Small intestine (tissue), 16 donors: ENCODE results near the gene OLR1. TPM values are rescaled to one million over a fixed set of nuclear protein-coding genes. Genes with fewer than 3 reads are reported as not detected.
"Not testable (repeated sequence)": the region's sequence is repeated elsewhere in the genome, so short reads cannot be mapped to it uniquely, and the experiment has no call there.

Source experiments
- DNase-seq, 2 donors: peaks; one replicate each; pipeline versions ENCODE4 v3.0.0 to v3.0.0-alpha.2; 2013
- FAIRE-seq: peaks from 2 replicates; lab custom pipeline; 2012; peaks lifted over from hg19 to GRCh38; lab: Jason Lieb, UNC
- H3K27ac ChIP-seq, 3 donors: one replicate each; pipeline ENCODE4 v1.5.1; 2013; ENCODE audit warnings: low read length in 2 of 3, mild to moderate bottlenecking in 2 of 3, control low read depth in 1 of 3, inconsistent platforms in 1 of 3, low read depth in 1 of 3, moderate library complexity in 1 of 3
- H3K27me3 ChIP-seq, 3 donors: one replicate each; pipeline ENCODE4 v1.6.1; 2013; ENCODE audit warnings: low read length in 3 of 3, inconsistent platforms in 1 of 3; ENCODE audit not compliant: control insufficient read depth in 3 of 3, insufficient read depth in 3 of 3
- H3K36me3 ChIP-seq, 3 donors: one replicate each; pipeline ENCODE4 v1.6.1; 2013; ENCODE audit warnings: low read length in 3 of 3, inconsistent platforms in 1 of 3, low read depth in 1 of 3, mild to moderate bottlenecking in 1 of 3, moderate library complexity in 1 of 3; ENCODE audit not compliant: control insufficient read depth in 3 of 3, insufficient read depth in 2 of 3
- H3K4me1 ChIP-seq, 3 donors: one replicate each; pipeline ENCODE4 v1.6.1; 2013; ENCODE audit warnings: low read length in 2 of 3, inconsistent platforms in 1 of 3, low read depth in 1 of 3, mild to moderate bottlenecking in 1 of 3, moderate library complexity in 1 of 3; ENCODE audit not compliant: control insufficient read depth in 3 of 3, insufficient read depth in 2 of 3
- H3K4me3 ChIP-seq, 3 donors: one replicate each; pipeline ENCODE4 v1.5.1; 2013; ENCODE audit warnings: low read length in 3 of 3, control low read depth in 1 of 3, inconsistent platforms in 1 of 3, low read depth in 1 of 3, mild to moderate bottlenecking in 1 of 3, moderate library complexity in 1 of 3
- H3K9me3 ChIP-seq, 2 donors: one replicate each; pipeline ENCODE4 v1.6.1; 2013; ENCODE audit warnings: low read depth in 1 of 2, low read length in 1 of 2; ENCODE audit not compliant: control insufficient read depth in 2 of 2, insufficient read depth in 1 of 2
- whole genome bisulfite sequencing, 3 donors: extraction: QIAGEN DNeasy Blood & Tissue Kit; methylation state at CpG; one replicate each; pipeline ENCODE4 v1.1.7; 2013; 5-methylcytosine and 5-hydroxymethylcytosine counted together
- long read RNA-seq, 10 donors: transcript quantifications; one replicate each; lab custom pipeline, GENCODE V29; 2026
- polyA plus RNA-seq, 4 donors: library from polyadenylated mRNA; stranded (reverse) in 3 of 4; unstranded in 1 of 4; fragments of 200-250 nt in 3 of 4; fragments of 120-200 nt in 1 of 4; gene quantifications; one replicate each; pipeline versions ENCODE4 v1.2.1 to v1.2.3, GENCODE V29; 2013
- donor health status: healthy with polysubstance abuse.
- donor health status: control.
- donor health status: control.
- donor health status: Bipolar disorder and iron deficiency.
- donor health status: healthy.

OLR1 gene
- under 1 TPM in 3 of 4 donors, not detected in 1; 0.18 to 0.55 (median 0.27) TPM for polyA plus RNA-seq
- long read RNA-seq, donor 1, result 0 reads
- long read RNA-seq, donor 2, result 0 reads
- long read RNA-seq, donor 3, result 0 reads
- long read RNA-seq, donor 4, result 0 reads
- long read RNA-seq, donor 5, result 0 reads
- long read RNA-seq, donor 6, result 0 reads
- long read RNA-seq, donor 7, result 0 reads
- long read RNA-seq, donor 8, result 0 reads
- long read RNA-seq, donor 9, partial matches to known transcripts, result 0 of 1 reads
- long read RNA-seq, donor 9, other reads (novel, unspliced or antisense), result 0 of 1 reads
- long read RNA-seq, donor 10, result 0 reads

GRCh38 chr12:10171973-10172728 lies at the start of gene OLR1:
Gene OLR1 (minus strand): TSS chr12:10172132. CDS start chr12:10172077, 55 bp downstream.
- Histone ChIP-seq H3K4me3 (no peak within 1 kb of the TSS), H3K36me3 (no peaks in the 10 kb centered on the region), H3K9me3 (no peaks in the 10 kb centered on the region), H3K27ac (no peak within 1 kb of the TSS), H3K27me3 (no peaks in the 10 kb centered on the region), H3K4me1 (peaks cover 0 to 13% (median 0%) of the 10 kb centered on the region in 3 donors)
- DNase-seq, result no peak
- FAIRE-seq, result no peak
- 76 to 86% (median 81%) methylated on average over 7 of the region's 7 CpGs for WGBS, 3 donors

- DNase-seq, result no peak
- Histone ChIP-seq H3K36me3 (peaks cover 9 to 24% (median 10%) of the 10 kb centered on the region in 3 donors), H3K4me3 (no peak overlapping the region), H3K27ac (no peak overlapping the region), H3K27me3 (no peaks in the 10 kb centered on the region), H3K4me1 (peaks cover 0 to 1% (median 0%) of the 10 kb centered on the region in 3 donors), H3K9me3 (no peaks in the 10 kb centered on the region)
- FAIRE-seq, result no peak
- WGBS, 3 donors, result 63 to 69% (median 65%) methylated on average over 8 of the region's 8 CpGs
Observed at GRCh38 chr12:10220398-10221077, 48.6 kb upstream of the OLR1 start.

- Histone ChIP-seq H3K36me3 (peaks cover 9 to 24% (median 10%) of the 10 kb centered on the region in 3 donors), H3K27me3 (no peaks in the 10 kb centered on the region), H3K4me1 (peaks cover 2 to 16% (median 2%) of the 10 kb centered on the region in 3 donors), H3K4me3 (no peak overlapping the region), H3K27ac (no peak overlapping the region), H3K9me3 (no peaks in the 10 kb centered on the region)
- FAIRE-seq, result no peak
- 89 to 92% (median 91%) methylated on average over 6 of the region's 6 CpGs for WGBS, 3 donors
- no peak for DNase-seq
Observed at GRCh38 chr12:10218021-10218420, 46.1 kb upstream of the OLR1 start.

- H3K36me3 ChIP-seq, result peaks cover 0 to 20% (median 4%) of the 10 kb centered on the region in 3 donors
- H3K4me3 ChIP-seq, FAIRE-seq, H3K27me3 ChIP-seq, DNase-seq, H3K9me3 ChIP-seq, H3K27ac ChIP-seq: not testable (repeated sequence)
- peaks cover 2 to 16% (median 2%) of the 10 kb centered on the region in 3 donors for H3K4me1 ChIP-seq
- WGBS, 3 donors, result 82 to 88% (median 84%) methylated on average over 13 of the region's 13 CpGs
Observed at GRCh38 chr12:10215946-10216345, 44.0 kb upstream of the OLR1 start.

GRCh38 chr12:10215436-10215835 lies 43.5 kb upstream of the OLR1 start:
- no peak overlapping the region for H3K27ac ChIP-seq
- FAIRE-seq, result no peak

GRCh38 chr12:10214895-10215267 lies 42.9 kb upstream of the OLR1 start:
- H3K4me3 ChIP-seq, result peak overlapping the region in 1 of 3 donors; percentile 69
- no peaks in the 10 kb centered on the region for H3K9me3 ChIP-seq
- H3K27me3 ChIP-seq, result no peaks in the 10 kb centered on the region
- FAIRE-seq (no peak), DNase-seq (peak in 1 of 2 donors; percentile 10)
- 64 to 71% (median 70%) methylated on average over 3 of the region's 3 CpGs for WGBS, 3 donors
- H3K4me1 ChIP-seq, result peaks cover 2 to 16% (median 2%) of the 10 kb centered on the region in 3 donors
- H3K27ac ChIP-seq, result peak overlapping the region in 2 of 3 donors; percentile 15 to 99
- peaks cover 0 to 18% (median 0%) of the 10 kb centered on the region in 3 donors for H3K36me3 ChIP-seq

More at GRCh38 chr12:10215436-10215835, 43.5 kb upstream of the OLR1 start:
- no peak for DNase-seq
- Histone ChIP-seq H3K27me3 (no peaks in the 10 kb centered on the region), H3K9me3 (no peaks in the 10 kb centered on the region), H3K36me3 (peaks cover 0 to 18% (median 0%) of the 10 kb centered on the region in 3 donors), H3K4me3 (peak overlapping the region in 1 of 3 donors; percentile 1), H3K4me1 (peaks cover 2 to 16% (median 2%) of the 10 kb centered on the region in 3 donors)
- 40 to 48% (median 43%) methylated on average over 2 of the region's 2 CpGs for WGBS, 3 donors

- Histone ChIP-seq H3K9me3 (no peaks in the 10 kb centered on the region), H3K4me1 (peaks cover 2 to 16% (median 2%) of the 10 kb centered on the region in 3 donors), H3K27ac (peak overlapping the region; percentile 96 to 99 (median 98)), H3K4me3 (peak overlapping the region; percentile 53 to 96 (median 69)), H3K27me3 (no peaks in the 10 kb centered on the region), H3K36me3 (peaks cover 0 to 18% (median 0%) of the 10 kb centered on the region in 3 donors)
- WGBS, 3 donors, result 9 to 17% (median 12%) methylated on average over 10 of the region's 10 CpGs
- DNase-seq (peak; percentile 39 to 53), FAIRE-seq (no peak)
Observed at GRCh38 chr12:10214136-10214894, 42.4 kb upstream of the OLR1 start.
